Measurements from ENCODE around the gene GPC3.

GRCh38 chrX:133609166-133609565 lies 376.2 kb downstream of the GPC3 start:
- TF ChIP-seq CTCF (IDR thresholded peaks at IDR 0.05) (no peak), EP300 (IDR thresholded peaks at IDR 0.05; ENCODE audit: low read depth) (no peak), POLR2A (IDR thresholded peaks at IDR 0.05) (no peak), POLR2AphosphoS5 (IDR thresholded peaks at IDR 0.05) (no peak)
